Measurements from ENCODE around the gene SCAMP2. TPM values are rescaled to one million over a fixed set of nuclear protein-coding genes. Genes with fewer than 3 reads are reported as not detected.

The SCAMP2 gene
- total and polyA plus RNA-seq, 4 donors: 21.7 to 42.5 (median 29.1) TPM

DNA sequence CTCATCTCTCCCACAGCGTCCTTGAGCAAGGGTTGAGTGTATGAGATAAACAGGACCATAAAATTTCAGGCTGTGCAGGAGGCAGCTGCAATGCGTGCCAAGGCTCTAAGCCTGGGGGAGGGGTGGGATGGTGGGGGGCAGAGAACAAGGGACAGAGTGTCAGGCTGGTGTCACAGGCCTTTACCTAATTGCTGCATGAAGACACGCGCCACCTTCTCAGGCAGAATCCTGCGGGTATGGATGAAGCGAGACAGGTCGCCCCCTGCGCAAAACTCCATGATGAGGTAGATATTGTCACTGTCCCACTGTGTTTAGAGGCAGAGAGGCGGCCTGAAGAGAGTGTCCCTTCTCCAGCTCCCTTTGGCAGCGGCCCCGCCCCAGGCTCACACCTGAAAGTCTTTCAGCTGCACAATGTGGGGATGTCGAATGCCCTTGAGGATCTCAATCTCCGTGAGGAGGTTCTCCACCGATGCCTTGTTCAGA lies 31.2 kb downstream of the SCAMP2 start (continued):
- TF ChIP-seq FOXA1 (IDR thresholded peaks at IDR 0.05) (no peak), YY1 (IDR thresholded peaks at IDR 0.05) (no peak)

GRCh38 chr15:74840851-74841775 lies 32.1 kb downstream of the SCAMP2 start:
- no peak for DNase-seq (ENCODE audit: low spot score)
- H3K9ac ChIP-seq (ENCODE audit: low read depth in 1 of 2, low read length in 2 of 2): no peak overlapping the region

More at GRCh38 chr15:74840851-74841775, 32.1 kb downstream of the SCAMP2 start:
- Histone ChIP-seq H3K4me1 (ENCODE audit: control insufficient read depth in 4 of 4, insufficient read depth in 4 of 4, low read length in 3 of 4) (peaks cover 0 to 16% (median 8%) of the 10 kb centered on the region in 4 donors), H3K9me3 (ENCODE audit: control insufficient read depth in 4 of 4, low read length in 3 of 4) (no peaks in the 10 kb centered on the region), H3K36me3 (ENCODE audit: control insufficient read depth in 4 of 4, insufficient read depth in 3 of 4, low read depth in 1 of 4, low read length in 3 of 4) (peaks cover 4 to 23% (median 11%) of the 10 kb centered on the region in 4 donors), H3K27ac (ENCODE audit: low read depth in 1 of 2, low read length in 2 of 2) (no peak overlapping the region), H3K27me3 (ENCODE audit: control insufficient read depth in 4 of 4, insufficient read depth in 4 of 4, low read length in 3 of 4) (no peaks in the 10 kb centered on the region), H3K4me3 (ENCODE audit: low read depth in 1 of 3, low read length in 3 of 3) (no peak overlapping the region)
- TF ChIP-seq FOXA1 (IDR thresholded peaks at IDR 0.05) (no peak), GABPA (IDR thresholded peaks at IDR 0.05 in 1 of 2, conservative IDR thresholded peaks at IDR 0.05 in 1 of 2) (no peak), YY1 (IDR thresholded peaks at IDR 0.05) (no peak), NR2F2 (IDR thresholded peaks at IDR 0.05) (no peak), CTCF (IDR thresholded peaks at IDR 0.05; ENCODE audit: low read depth, low read length, missing input control) (no peak), SP1 (IDR thresholded peaks at IDR 0.05) (no peak), RXRA (IDR thresholded peaks at IDR 0.05) (no peak), REST (IDR thresholded peaks at IDR 0.05) (no peak), FOXA2 (IDR thresholded peaks at IDR 0.05) (no peak), RAD21 (IDR thresholded peaks at IDR 0.05) (no peak), EGR1 (IDR thresholded peaks at IDR 0.05; ENCODE audit: low read depth in 2 of 2) (no peak), HNF4A (conservative IDR thresholded peaks at IDR 0.05) (no peak)
- TF ChIP-seq, protein P1, sequence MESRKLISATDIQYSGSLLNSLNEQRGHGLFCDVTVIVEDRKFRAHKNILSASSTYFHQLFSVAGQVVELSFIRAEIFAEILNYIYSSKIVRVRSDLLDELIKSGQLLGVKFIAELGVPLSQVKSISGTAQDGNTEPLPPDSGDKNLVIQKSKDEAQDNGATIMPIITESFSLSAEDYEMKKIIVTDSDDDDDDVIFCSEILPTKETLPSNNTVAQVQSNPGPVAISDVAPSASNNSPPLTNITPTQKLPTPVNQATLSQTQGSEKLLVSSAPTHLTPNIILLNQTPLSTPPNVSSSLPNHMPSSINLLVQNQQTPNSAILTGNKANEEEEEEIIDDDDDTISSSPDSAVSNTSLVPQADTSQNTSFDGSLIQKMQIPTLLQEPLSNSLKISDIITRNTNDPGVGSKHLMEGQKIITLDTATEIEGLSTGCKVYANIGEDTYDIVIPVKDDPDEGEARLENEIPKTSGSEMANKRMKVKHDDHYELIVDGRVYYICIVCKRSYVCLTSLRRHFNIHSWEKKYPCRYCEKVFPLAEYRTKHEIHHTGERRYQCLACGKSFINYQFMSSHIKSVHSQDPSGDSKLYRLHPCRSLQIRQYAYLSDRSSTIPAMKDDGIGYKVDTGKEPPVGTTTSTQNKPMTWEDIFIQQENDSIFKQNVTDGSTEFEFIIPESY (IDR thresholded peaks at IDR 0.05): no peak
- TF ChIP-seq, protein P2, sequence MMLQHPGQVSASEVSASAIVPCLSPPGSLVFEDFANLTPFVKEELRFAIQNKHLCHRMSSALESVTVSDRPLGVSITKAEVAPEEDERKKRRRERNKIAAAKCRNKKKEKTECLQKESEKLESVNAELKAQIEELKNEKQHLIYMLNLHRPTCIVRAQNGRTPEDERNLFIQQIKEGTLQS (IDR thresholded peaks at IDR 0.05): no peak
- TF ChIP-seq, protein P3, sequence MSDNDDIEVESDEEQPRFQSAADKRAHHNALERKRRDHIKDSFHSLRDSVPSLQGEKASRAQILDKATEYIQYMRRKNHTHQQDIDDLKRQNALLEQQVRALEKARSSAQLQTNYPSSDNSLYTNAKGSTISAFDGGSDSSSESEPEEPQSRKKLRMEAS (IDR thresholded peaks at IDR 0.05): no peak
- 91% methylated on average over 9 of the region's 9 CpGs for WGBS

Data from liver (tissue), 9 donors.